ENCODE data around the gene CABP4. TPM values are rescaled to one million over a fixed set of nuclear protein-coding genes. Genes with fewer than 3 reads are reported as not detected.
A peak's percentile ranks its signal among the peaks of the same experiment; 100 is the strongest.

The CABP4 gene
- polyA plus RNA-seq, 2 donors, result 0.14 to 0.39 TPM

DNA sequence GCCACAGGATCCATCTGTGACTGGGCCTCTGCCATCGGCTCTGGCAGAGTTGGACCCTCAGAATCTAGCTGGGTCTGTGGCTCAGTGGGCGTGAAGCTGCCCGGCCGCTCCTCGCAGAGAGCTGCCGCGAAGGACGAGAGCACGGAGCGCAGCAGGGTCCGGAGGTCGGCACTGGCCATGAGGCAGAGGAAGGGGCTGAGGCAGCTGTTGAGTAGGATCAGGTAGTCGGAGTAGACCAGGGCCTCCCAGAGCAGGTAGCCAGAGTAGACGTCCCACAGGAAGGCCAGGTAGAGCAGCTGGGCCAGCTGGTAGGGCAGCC, 3.5 kb upstream of the CABP4 start:
- Histone ChIP-seq H3K27ac (ENCODE audit: low read depth in 2 of 2, low read length in 1 of 2) (no peak overlapping the region), H3K4me3 (ENCODE audit: low read depth in 1 of 2, low read length in 2 of 2) (no peak overlapping the region), H3K4me1 (ENCODE audit: control insufficient read depth in 2 of 2, insufficient read depth in 2 of 2, low read length in 1 of 2) (no peaks in the 10 kb centered on the region), H3K9me3 (ENCODE audit: control insufficient read depth in 2 of 2, insufficient read depth in 1 of 2, low read depth in 1 of 2, low read length in 1 of 2) (no peaks in the 10 kb centered on the region), H3K36me3 (ENCODE audit: control insufficient read depth in 2 of 2, insufficient read depth in 2 of 2, low read length in 1 of 2) (no peaks in the 10 kb centered on the region), H3K27me3 (ENCODE audit: control insufficient read depth in 1 of 2, insufficient read depth in 2 of 2, low read length in 2 of 2) (no peaks in the 10 kb centered on the region)
- WGBS, 2 donors, result 89 to 93% methylated on average over 14 of the region's 14 CpGs

DNA sequence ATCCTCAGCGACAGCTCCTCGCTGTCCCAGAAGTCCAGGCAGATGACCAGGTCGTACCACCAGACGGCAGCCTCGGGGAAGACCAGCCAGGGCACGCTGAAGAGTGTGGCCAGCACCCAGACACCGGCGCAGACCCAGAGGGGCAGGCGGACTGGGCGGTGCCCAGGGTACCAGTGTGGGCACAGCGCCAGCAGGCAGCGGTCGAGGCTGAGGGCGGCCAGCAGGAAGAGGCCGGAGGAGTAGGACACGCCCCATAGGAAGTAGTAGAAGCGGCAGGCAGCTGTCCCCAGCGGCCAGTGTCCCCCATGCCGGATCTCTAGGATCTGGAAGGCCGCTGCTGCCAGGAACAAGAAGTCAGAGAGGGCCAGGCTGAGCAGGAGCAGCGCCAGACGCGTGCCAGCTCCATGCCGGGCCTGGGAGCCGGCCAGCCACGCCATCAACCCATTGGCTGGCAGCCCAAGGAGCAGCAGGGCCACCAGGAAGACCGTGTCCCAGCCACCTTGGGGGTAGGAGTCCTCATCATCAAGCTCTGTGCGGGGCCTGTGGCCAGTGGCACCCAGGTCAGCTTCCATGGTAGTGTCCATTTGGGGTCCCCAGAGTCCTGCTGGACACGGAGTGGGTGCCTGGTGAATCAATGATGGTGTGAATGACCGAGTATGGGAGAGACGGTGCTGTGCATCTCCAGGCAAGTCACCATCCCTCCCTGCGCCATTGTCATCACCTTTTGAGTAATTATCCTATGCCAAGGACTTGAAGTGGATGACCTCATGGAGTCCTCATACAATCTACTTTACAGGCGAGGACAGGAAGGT, 2.8 kb upstream of the CABP4 start, which contains the start of gene GPR152:
Gene GPR152 (minus strand): TSS at position 589 of the 812 bp plus-strand sequence. CDS start 5 bp downstream, at position 584.
- H3K36me3 ChIP-seq (ENCODE audit: control insufficient read depth in 2 of 2, insufficient read depth in 2 of 2, low read length in 1 of 2), result no peaks in the 10 kb centered on the region
- peak within 1 kb of the TSS in 1 of 2 donors; percentile 18 for H3K27ac ChIP-seq (ENCODE audit: low read depth in 2 of 2, low read length in 1 of 2)
- no peaks in the 10 kb centered on the region for H3K4me1 ChIP-seq (ENCODE audit: control insufficient read depth in 2 of 2, insufficient read depth in 2 of 2, low read length in 1 of 2)
- 74 to 75% methylated on average over 33 of the region's 33 CpGs for WGBS, 2 donors
- no peaks in the 10 kb centered on the region for H3K27me3 ChIP-seq (ENCODE audit: control insufficient read depth in 1 of 2, insufficient read depth in 2 of 2, low read length in 2 of 2)
- H3K4me3 ChIP-seq (ENCODE audit: low read depth in 1 of 2, low read length in 2 of 2), result no peak within 1 kb of the TSS
- H3K9me3 ChIP-seq (ENCODE audit: control insufficient read depth in 2 of 2, insufficient read depth in 1 of 2, low read depth in 1 of 2, low read length in 1 of 2), result no peaks in the 10 kb centered on the region

DNA sequence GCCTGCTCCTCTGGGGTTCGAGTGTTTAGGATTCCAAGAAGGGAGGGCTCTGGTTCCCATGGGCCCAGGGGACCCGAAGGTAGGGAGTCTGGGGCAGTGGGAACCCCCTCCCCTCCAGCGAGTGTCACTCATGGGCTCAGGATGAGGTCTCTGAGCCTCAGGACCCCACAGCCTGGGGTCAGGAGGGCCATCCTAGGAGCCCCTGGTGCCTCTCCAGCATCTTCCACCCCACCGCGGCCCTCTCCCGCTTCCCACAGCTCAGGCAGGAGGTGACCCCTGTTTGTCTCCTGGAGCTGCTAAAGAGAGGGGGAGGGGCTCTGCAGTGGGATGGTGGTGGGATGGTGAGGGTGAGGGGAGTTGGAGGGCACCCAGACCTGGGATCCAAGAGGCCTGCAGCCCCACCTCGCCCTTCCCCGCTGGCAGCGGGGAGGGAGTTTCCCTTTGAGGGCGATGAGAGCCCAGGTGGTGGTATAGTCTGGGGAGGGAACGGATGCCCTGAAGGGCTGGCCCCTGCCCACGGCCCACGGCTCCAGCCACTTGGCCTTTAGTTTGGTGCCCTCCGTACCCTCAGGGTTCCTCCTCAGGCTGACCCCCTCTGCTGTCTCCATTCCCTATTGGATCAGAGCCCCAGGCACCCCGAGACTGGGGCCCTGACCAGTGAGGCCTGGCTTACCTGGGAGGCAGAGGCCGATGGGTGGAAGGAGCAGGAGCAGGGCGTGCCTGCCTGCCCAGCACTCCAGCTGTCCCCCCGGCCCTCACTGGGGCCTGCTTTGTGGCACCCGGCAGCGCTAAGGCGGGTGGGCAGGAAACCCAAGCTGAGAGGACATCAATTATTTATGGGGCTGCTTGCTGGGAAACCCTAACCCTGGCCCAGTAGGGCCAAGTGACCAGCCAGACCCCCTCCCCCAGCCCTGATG, 1.1 kb upstream of the CABP4 start:
- Histone ChIP-seq H3K9me3 (ENCODE audit: control insufficient read depth in 2 of 2, insufficient read depth in 1 of 2, low read depth in 1 of 2, low read length in 1 of 2) (no peaks in the 10 kb centered on the region), H3K27me3 (ENCODE audit: control insufficient read depth in 1 of 2, insufficient read depth in 2 of 2, low read length in 2 of 2) (no peaks in the 10 kb centered on the region), H3K4me3 (ENCODE audit: low read depth in 1 of 2, low read length in 2 of 2) (no peak overlapping the region), H3K36me3 (ENCODE audit: control insufficient read depth in 2 of 2, insufficient read depth in 2 of 2, low read length in 1 of 2) (no peaks in the 10 kb centered on the region), H3K27ac (ENCODE audit: low read depth in 2 of 2, low read length in 1 of 2) (no peak overlapping the region), H3K4me1 (ENCODE audit: control insufficient read depth in 2 of 2, insufficient read depth in 2 of 2, low read length in 1 of 2) (no peaks in the 10 kb centered on the region)
- 82 to 88% methylated on average over 19 to 21 of the region's 21 CpGs for WGBS, 2 donors

DNA sequence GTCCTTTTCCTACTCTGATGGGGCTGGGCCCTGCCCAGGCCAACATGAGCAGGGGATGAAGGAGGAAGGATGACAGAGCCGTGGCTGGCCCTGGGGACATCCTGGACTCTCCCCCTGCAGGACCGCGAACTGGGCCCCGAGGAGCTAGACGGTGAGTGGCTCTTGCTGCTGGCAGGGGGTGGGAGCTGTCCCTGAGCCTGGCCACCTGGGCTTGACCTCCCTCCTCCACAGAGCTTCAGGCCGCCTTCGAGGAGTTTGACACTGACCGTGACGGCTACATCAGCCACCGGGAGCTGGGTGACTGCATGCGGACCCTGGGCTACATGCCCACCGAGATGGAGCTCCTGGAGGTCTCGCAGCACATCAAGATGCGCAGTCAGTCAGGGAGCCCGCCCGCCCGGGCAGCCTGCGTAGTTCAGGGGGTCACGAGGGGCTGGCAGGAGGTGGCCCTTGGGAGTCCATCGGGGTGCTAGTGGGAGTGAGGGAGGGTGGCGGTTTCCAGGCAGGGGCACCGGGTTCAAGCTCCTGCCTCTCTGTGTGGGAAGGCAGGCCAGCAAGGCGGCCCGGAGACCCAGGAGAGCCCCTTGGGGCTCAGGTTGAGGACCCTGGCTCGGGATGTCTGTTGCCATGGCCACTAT, 1.0 kb downstream of the CABP4 start:
- WGBS, 2 donors, result 80 to 82% methylated on average over 25 of the region's 25 CpGs

DNA sequence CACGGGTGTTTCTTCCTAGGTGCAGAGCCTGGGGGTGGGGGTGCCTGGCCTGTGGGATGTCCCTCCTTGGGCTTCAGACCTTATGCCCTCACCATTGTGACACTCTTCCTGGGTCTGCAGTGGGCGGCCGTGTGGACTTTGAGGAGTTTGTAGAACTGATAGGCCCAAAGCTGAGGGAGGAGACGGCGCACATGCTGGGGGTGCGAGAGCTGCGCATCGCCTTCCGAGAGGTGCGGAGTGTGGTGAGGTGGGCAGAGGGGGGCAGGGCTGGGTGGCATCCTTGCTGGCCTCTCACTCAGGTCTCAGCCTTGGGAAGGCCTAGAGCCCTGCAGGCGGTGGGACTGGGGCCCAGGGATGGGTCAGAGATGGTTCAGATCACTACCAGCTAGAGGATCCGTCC, 2.3 kb downstream of the CABP4 start:
- Histone ChIP-seq H3K4me3 (ENCODE audit: low read depth in 1 of 2, low read length in 2 of 2) (no peak overlapping the region), H3K27ac (ENCODE audit: low read depth in 2 of 2, low read length in 1 of 2) (no peak overlapping the region), H3K27me3 (ENCODE audit: control insufficient read depth in 1 of 2, insufficient read depth in 2 of 2, low read length in 2 of 2) (no peaks in the 10 kb centered on the region), H3K9me3 (ENCODE audit: control insufficient read depth in 2 of 2, insufficient read depth in 1 of 2, low read depth in 1 of 2, low read length in 1 of 2) (no peaks in the 10 kb centered on the region), H3K36me3 (ENCODE audit: control insufficient read depth in 2 of 2, insufficient read depth in 2 of 2, low read length in 1 of 2) (no peaks in the 10 kb centered on the region), H3K4me1 (ENCODE audit: control insufficient read depth in 2 of 2, insufficient read depth in 2 of 2, low read length in 1 of 2) (no peaks in the 10 kb centered on the region)
- WGBS, 2 donors, result 93 to 95% methylated on average over 12 of the region's 12 CpGs

More for the DNA sequence above, 1.0 kb downstream of the CABP4 start:
- Histone ChIP-seq H3K27me3 (ENCODE audit: control insufficient read depth in 1 of 2, insufficient read depth in 2 of 2, low read length in 2 of 2) (no peaks in the 10 kb centered on the region), H3K36me3 (ENCODE audit: control insufficient read depth in 2 of 2, insufficient read depth in 2 of 2, low read length in 1 of 2) (no peaks in the 10 kb centered on the region), H3K4me1 (ENCODE audit: control insufficient read depth in 2 of 2, insufficient read depth in 2 of 2, low read length in 1 of 2) (no peaks in the 10 kb centered on the region), H3K4me3 (ENCODE audit: low read depth in 1 of 2, low read length in 2 of 2) (no peak overlapping the region), H3K27ac (ENCODE audit: low read depth in 2 of 2, low read length in 1 of 2) (no peak overlapping the region), H3K9me3 (ENCODE audit: control insufficient read depth in 2 of 2, insufficient read depth in 1 of 2, low read depth in 1 of 2, low read length in 1 of 2) (no peaks in the 10 kb centered on the region)

DNA sequence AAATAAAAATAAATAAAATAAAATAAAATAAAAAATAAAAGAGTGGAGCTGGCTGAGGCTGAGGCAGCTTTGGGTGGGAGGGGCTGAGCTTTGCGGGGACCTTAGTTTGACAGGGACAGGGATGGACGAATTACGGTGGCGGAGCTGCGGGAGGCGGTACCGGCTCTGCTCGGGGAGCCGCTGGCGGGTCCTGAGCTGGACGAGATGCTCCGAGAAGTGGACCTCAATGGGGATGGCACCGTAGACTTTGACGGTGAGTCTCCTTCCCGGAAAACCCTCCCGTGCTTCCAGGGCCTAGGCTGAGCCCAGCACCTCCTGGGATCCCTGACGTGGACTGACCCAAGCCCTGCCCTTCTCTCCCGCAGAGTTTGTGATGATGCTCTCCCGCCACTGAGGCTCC, 3.1 kb downstream of the CABP4 start:
- Histone ChIP-seq H3K9me3 (ENCODE audit: control insufficient read depth in 2 of 2, insufficient read depth in 1 of 2, low read depth in 1 of 2, low read length in 1 of 2) (no peaks in the 10 kb centered on the region), H3K4me1 (ENCODE audit: control insufficient read depth in 2 of 2, insufficient read depth in 2 of 2, low read length in 1 of 2) (no peaks in the 10 kb centered on the region), H3K27me3 (ENCODE audit: control insufficient read depth in 1 of 2, insufficient read depth in 2 of 2, low read length in 2 of 2) (no peaks in the 10 kb centered on the region), H3K27ac (ENCODE audit: low read depth in 2 of 2, low read length in 1 of 2) (no peak overlapping the region), H3K36me3 (ENCODE audit: control insufficient read depth in 2 of 2, insufficient read depth in 2 of 2, low read length in 1 of 2) (no peaks in the 10 kb centered on the region), H3K4me3 (ENCODE audit: low read depth in 1 of 2, low read length in 2 of 2) (no peak overlapping the region)
- 88 to 91% methylated on average over 17 to 19 of the region's 19 CpGs for WGBS, 2 donors

DNA sequence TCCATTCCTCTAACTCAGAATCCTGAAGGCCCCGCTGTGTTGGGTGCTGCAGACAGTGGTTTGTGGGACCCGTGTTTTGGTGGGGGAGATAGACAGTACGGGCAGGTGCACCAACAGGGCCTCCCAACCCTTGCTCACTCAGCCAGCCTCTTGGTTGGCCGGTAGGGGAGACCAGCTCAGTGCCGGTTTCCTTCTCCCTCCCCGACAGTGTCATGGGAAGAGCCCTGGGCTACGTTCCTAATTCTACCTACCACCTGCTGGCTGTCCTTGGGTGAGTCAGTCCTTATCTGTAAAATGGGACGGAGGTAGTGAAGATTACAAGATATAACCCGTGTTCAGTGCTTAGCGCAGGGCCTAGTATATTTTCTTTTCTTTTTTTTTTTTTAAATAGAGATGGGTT, 8.0 kb downstream of the CABP4 start:
- no peaks in the 10 kb centered on the region for H3K27me3 ChIP-seq (ENCODE audit: control insufficient read depth in 1 of 2, insufficient read depth in 2 of 2, low read length in 2 of 2)
- no peak overlapping the region for H3K27ac ChIP-seq (ENCODE audit: low read depth in 2 of 2, low read length in 1 of 2)
- WGBS, 2 donors, result 78 to 83% methylated on average over 10 of the region's 10 CpGs
- H3K4me1 ChIP-seq (ENCODE audit: control insufficient read depth in 2 of 2, insufficient read depth in 2 of 2, low read length in 1 of 2), result peaks cover 6 to 25% of the 10 kb centered on the region in 2 donors
- peaks cover 0 to 6% of the 10 kb centered on the region in 2 donors for H3K36me3 ChIP-seq (ENCODE audit: control insufficient read depth in 2 of 2, insufficient read depth in 2 of 2, low read length in 1 of 2)
- no peaks in the 10 kb centered on the region for H3K9me3 ChIP-seq (ENCODE audit: control insufficient read depth in 2 of 2, insufficient read depth in 1 of 2, low read depth in 1 of 2, low read length in 1 of 2)
- H3K4me3 ChIP-seq (ENCODE audit: low read depth in 1 of 2, low read length in 2 of 2), result no peak overlapping the region

- peak overlapping the region; percentile 92 to 96 for H3K27ac ChIP-seq (ENCODE audit: low read depth in 2 of 2, low read length in 1 of 2)
These were observed 8.7 kb downstream of the CABP4 start for GRCh38 chr11:67463680-67464410.

More at GRCh38 chr11:67463680-67464410, 8.7 kb downstream of the CABP4 start:
- Histone ChIP-seq H3K9me3 (ENCODE audit: control insufficient read depth in 2 of 2, insufficient read depth in 1 of 2, low read depth in 1 of 2, low read length in 1 of 2) (no peaks in the 10 kb centered on the region), H3K27me3 (ENCODE audit: control insufficient read depth in 1 of 2, insufficient read depth in 2 of 2, low read length in 2 of 2) (no peaks in the 10 kb centered on the region), H3K36me3 (ENCODE audit: control insufficient read depth in 2 of 2, insufficient read depth in 2 of 2, low read length in 1 of 2) (peaks cover 0 to 6% of the 10 kb centered on the region in 2 donors), H3K4me1 (ENCODE audit: control insufficient read depth in 2 of 2, insufficient read depth in 2 of 2, low read length in 1 of 2) (peaks cover 6 to 25% of the 10 kb centered on the region in 2 donors), H3K4me3 (ENCODE audit: low read depth in 1 of 2, low read length in 2 of 2) (peak overlapping the region in 1 of 2 donors; percentile 36)
- WGBS, 2 donors, result 44 to 68% methylated on average over 20 of the region's 20 CpGs

Data from esophagus (tissue), 2 donors.